A549 (cell line): ENCODE results near the gene ALPK3. TPM values are rescaled to one million over a fixed set of nuclear protein-coding genes. Genes with fewer than 3 reads are reported as not detected.
A peak's percentile ranks its signal among the peaks of the same experiment; 100 is the strongest.

Experiments
- ATAC-seq, 2 experiments: fragments of 200-7000 bp in 1 of 2; fragments of >200 bp in 1 of 2; cut with Nextera tagmentation in 1 of 2; cut with Tn5 transposase in 1 of 2; 3 replicates each; pipeline versions ENCODE4 v1.8.0 to v1.9.1; 2018 to 2020; ENCODE audit warnings: mild to moderate bottlenecking in 1 of 2, moderate library complexity in 1 of 2
- CTCF ChIA-PET: fragments of 300-600 bp; sonication (Branson Sonifier 250); formaldehyde crosslinking; extraction: SDS; loops from one replicate; lab custom pipeline; 2021; ENCODE audit warnings: antibody characterized with exemption, inconsistent platforms; lab: Yijun Ruan, JAX
- POLR2A ChIA-PET: fragments of 350-600 bp; formaldehyde crosslinking; extraction: SDS; loops from one replicate; lab custom pipeline; 2021; ENCODE audit warnings: antibody characterized with exemption, inconsistent platforms; lab: Yijun Ruan, JAX
- DNase-seq, 2 experiments: peaks; one replicate each; pipeline versions ENCODE4 v3.0.0 to v3.0.0-alpha.2; 2011 to 2016; ENCODE audit warnings: low read depth in 1 of 2, low spot score in 1 of 2
- FAIRE-seq: peaks from 2 replicates; lab custom pipeline; 2011; peaks lifted over from hg19 to GRCh38; lab: Jason Lieb, UNC
- H3K27ac ChIP-seq, 2 experiments: fragments of >200 bp; sonication (Bioruptor Twin); formaldehyde crosslinking; 3 replicates each; pipeline ENCODE4 v1.5.1; 2016 to 2017
- H3K4me1 ChIP-seq: fragments of >200 bp; sonication (Bioruptor Twin); formaldehyde crosslinking; 3 replicates; pipeline ENCODE4 v1.6.1; 2016
- H3K4me2 ChIP-seq: fragments of >200 bp; sonication (Bioruptor Twin); formaldehyde crosslinking; 3 replicates; pipeline ENCODE4 v1.6.1; 2016
- H3K4me3 ChIP-seq: fragments of >200 bp; sonication (Bioruptor Twin); formaldehyde crosslinking; 3 replicates; pipeline ENCODE4 v1.5.1; 2016
- H3K9me3 ChIP-seq: fragments of >200 bp; sonication (Bioruptor Twin); formaldehyde crosslinking; 3 replicates; pipeline ENCODE4 v1.6.1; 2016
- CHD4 ChIP-seq: fragments of 200-600 bp; sonication (generic); IDR thresholded peaks from 2 replicates; pipeline ENCODE4 v1.6.1; 2016; ENCODE audit warnings: antibody characterized with exemption, mild to moderate bottlenecking, borderline replicate concordance
- FOSB ChIP-seq: fragments of 250-450 bp; sonication (Bioruptor Pico); IDR thresholded peaks from 2 replicates; pipeline ENCODE4 v1.5.0; 2020; ENCODE audit warnings: mild to moderate bottlenecking, moderate library complexity
- FOSL2 ChIP-seq, 2 experiments: fragments of 450-650 bp in 1 of 2; fragments of >200 bp in 1 of 2; sonication (Bioruptor Twin) in 1 of 2; formaldehyde crosslinking; IDR thresholded peaks; 2 replicates each; pipeline versions ENCODE4 v1.5.0 to v1.6.1; 2016 to 2020; ENCODE audit warnings: mild to moderate bottlenecking in 1 of 2, moderate library complexity in 1 of 2
- HDAC2 ChIP-seq: fragments of 200-600 bp; sonication (generic); IDR thresholded peaks from 2 replicates; pipeline ENCODE4 v1.6.1; 2016
- HEYL ChIP-seq: fragments of 250-450 bp; sonication (Bioruptor Pico); IDR thresholded peaks from 2 replicates; pipeline ENCODE4 v1.8.0; 2021; ENCODE audit warnings: mild to moderate bottlenecking, moderate library complexity
- HOXA7 ChIP-seq: fragments of 250-450 bp; sonication (Bioruptor Pico); IDR thresholded peaks from 2 replicates; pipeline ENCODE4 v1.5.0; 2020; ENCODE audit warnings: mild to moderate bottlenecking, moderate library complexity
- HOXB5 ChIP-seq: fragments of 250-450 bp; sonication (Bioruptor Pico); IDR thresholded peaks from 2 replicates; pipeline ENCODE4 v1.5.0; 2020; ENCODE audit warnings: mild to moderate bottlenecking, moderate library complexity
- JUN ChIP-seq, 2 experiments: fragments of >200 bp; sonication (Bioruptor Twin); formaldehyde crosslinking; IDR thresholded peaks; 2 replicates in 1 of 2; 3 replicates in 1 of 2; pipeline ENCODE4 v1.6.1; 2016 to 2017
- JUNB ChIP-seq: fragments of >200 bp; sonication (Bioruptor Twin); formaldehyde crosslinking; IDR thresholded peaks from 2 replicates; pipeline ENCODE4 v1.6.1; 2016
- MAFK ChIP-seq: fragments of 450-650 bp; IDR thresholded peaks from 2 replicates; pipeline ENCODE4 v1.6.1; 2014; ENCODE audit not compliant: partially characterized antibody
- MAZ ChIP-seq: fragments of 150-350 bp; IDR thresholded peaks from 2 replicates; pipeline ENCODE4 v1.6.1; 2014; ENCODE audit warnings: antibody characterized with exemption, low read depth, low read length, borderline replicate concordance
- MYC ChIP-seq: IDR thresholded peaks from 2 replicates; pipeline ENCODE4 v1.6.1; 2012; ENCODE audit warnings: mild to moderate bottlenecking, inconsistent platforms, low read length, improper control_type of control experiment, borderline replicate concordance
- NR3C1 ChIP-seq: fragments of >200 bp; sonication (Bioruptor Twin); formaldehyde crosslinking; IDR thresholded peaks from 3 replicates; pipeline ENCODE4 v1.6.1; 2017
- RARB ChIP-seq: fragments of 250-450 bp; sonication (Bioruptor Pico); IDR thresholded peaks from 2 replicates; pipeline ENCODE4 v1.8.0; 2021; ENCODE audit warnings: mild to moderate bottlenecking, moderate library complexity
- RFX5 ChIP-seq: fragments of 450-650 bp; IDR thresholded peaks from 2 replicates; pipeline ENCODE4 v1.7.1; 2014; ENCODE audit warnings: antibody characterized with exemption, mild to moderate bottlenecking, moderate library complexity
- RNF2 ChIP-seq: fragments of 200-600 bp; sonication (generic); IDR thresholded peaks from 2 replicates; pipeline ENCODE4 v1.6.1; 2016; ENCODE audit warnings: low read depth, mild to moderate bottlenecking, antibody characterized with exemption, moderate library complexity, borderline replicate concordance
- SREBF2 ChIP-seq: fragments of 450-650 bp; IDR thresholded peaks from 2 replicates; pipeline ENCODE4 v1.6.1; 2014; ENCODE audit warnings: mild to moderate bottlenecking, moderate library complexity
- TFCP2L1 ChIP-seq: fragments of 250-450 bp; sonication (Bioruptor Pico); IDR thresholded peaks from 2 replicates; pipeline ENCODE4 v1.5.0; 2021; ENCODE audit warnings: mild to moderate bottlenecking
- USF2 ChIP-seq: fragments of 450-650 bp; IDR thresholded peaks from 2 replicates; pipeline ENCODE4 v1.6.1; 2014; ENCODE audit warnings: antibody characterized with exemption
- ZC3H11A ChIP-seq: fragments of 450-650 bp; IDR thresholded peaks from 2 replicates; pipeline ENCODE4 v1.6.1; 2014; ENCODE audit warnings: antibody characterized with exemption, mild to moderate bottlenecking
- ZNF302 ChIP-seq: fragments of 250-450 bp; sonication (Bioruptor Pico); IDR thresholded peaks from 2 replicates; pipeline ENCODE4 v1.9.0; 2021; ENCODE audit warnings: inconsistent platforms, mild to moderate bottlenecking, moderate library complexity
- WGBS: methylation state at CpG from one replicate; pipeline ENCODE4 v1.1.6; 2017; ENCODE audit errors: missing lambda C conversion rate; 5-methylcytosine and 5-hydroxymethylcytosine counted together
- polyA plus RNA-seq, 4 experiments: library from polyadenylated mRNA; depleted of rRNA in 3 of 4; stranded (reverse); fragments of >200 nt; fragmentation: RNase III in 1 of 4; extraction: RNeasy Plus Mini Kit Qiagen cat#74134 plus additional on column Dnase treatment in 1 of 4; gene quantifications; 2 replicates in 3 of 4; 3 replicates in 1 of 4; pipeline ENCODE4 v1.2.3, GENCODE V29; 2011 to 2017
- TF ChIP-seq, protein P1 (sequence below): fragments of 150-350 bp; IDR thresholded peaks from 2 replicates; pipeline ENCODE4 v1.6.1; 2014; ENCODE audit warnings: low read depth, mild to moderate bottlenecking, low read length
- TF ChIP-seq, protein P2 (sequence below): IDR thresholded peaks from 2 replicates; pipeline ENCODE4 v1.6.1; 2012
- TF ChIP-seq, protein P3 (sequence below): IDR thresholded peaks from 2 replicates; pipeline ENCODE4 v1.6.1; 2012; ENCODE audit warnings: low read depth, borderline replicate concordance
- TF ChIP-seq, protein P4 (sequence below): fragments of >200 bp; sonication (Bioruptor Twin); formaldehyde crosslinking; IDR thresholded peaks from 2 replicates; pipeline ENCODE4 v1.6.1; 2016

The ALPK3 gene
- polyA plus RNA-seq, 2 of the 4 experiments (the other 2 are of a cell fraction): 0.26 to 0.30 TPM

GRCh38 chr15:84835661-84836337 is 18.6 kb downstream of the ALPK3 start:
- H3K4me3 ChIP-seq: no peak overlapping the region
- CTCF ChIA-PET: interaction anchor here (0.7 to 3.2 kb wide), 8 partner anchors 8 to 208 kb away, joined by 3 to 13 read pairs (median 4); no protein-coding TSS in a partner anchor
- DNase-seq: no peak
- H3K9me3 ChIP-seq: no peaks in the 10 kb centered on the region
- TF ChIP-seq HOXA7 (CRISPR knock-in tag): no peak
- TF ChIP-seq, all 56 proteins: peak for 0
- no peak for FAIRE-seq
- Histone ChIP-seq H3K27ac (no peak overlapping the region), H3K4me1 (peaks cover 22% of the 10 kb centered on the region), H3K4me2 (no peak overlapping the region)
- no peak for ATAC-seq
- WGBS: 74% methylated on average over 5 of the region's 5 CpGs
- POLR2A ChIA-PET: no interaction called here

DNA sequence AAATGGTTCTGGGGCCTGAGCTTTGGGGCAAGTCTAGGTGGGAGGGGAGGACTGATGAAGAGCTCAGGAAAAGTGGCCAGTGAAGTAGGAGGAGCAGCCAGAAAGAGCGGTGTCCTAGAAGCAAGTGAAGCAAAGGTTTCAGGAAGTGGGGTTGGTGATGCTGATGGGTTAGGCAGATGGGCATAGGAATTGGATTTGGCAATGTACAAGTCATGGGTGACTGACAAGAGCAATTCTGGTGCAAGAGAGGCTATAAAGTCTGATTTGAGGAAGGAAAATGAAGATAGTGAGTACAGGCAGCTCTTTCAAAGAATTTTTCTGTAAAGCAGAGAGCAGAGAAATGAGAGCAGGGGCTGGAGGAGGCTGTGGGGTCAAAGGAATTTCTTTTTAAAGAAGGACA is 19.7 kb downstream of the ALPK3 start:
- DNase-seq: no peak
- 92% methylated on average over 1 of the region's 1 CpG for WGBS
- Histone ChIP-seq H3K4me3 (no peak overlapping the region), H3K27ac (no peak overlapping the region), H3K4me2 (no peak overlapping the region), H3K4me1 (peaks cover 26% of the 10 kb centered on the region)
- CTCF ChIA-PET: interaction anchor here (0.7 to 3.2 kb wide), 10 partner anchors 8 to 249 kb away, joined by 3 to 13 read pairs (median 4); no protein-coding TSS in a partner anchor
- FAIRE-seq: no peak
- no peak for ATAC-seq
- POLR2A ChIA-PET: no interaction called here
- TF ChIP-seq JUNB (no peak), HDAC2 (no peak), RFX5 (no peak), HEYL (no peak), FOSB (no peak), MAFK (no peak), HOXA7 (CRISPR knock-in tag) (no peak), RARB (CRISPR knock-in tag) (no peak), RNF2 (no peak), ZC3H11A (no peak)
- TF ChIP-seq, protein P1, sequence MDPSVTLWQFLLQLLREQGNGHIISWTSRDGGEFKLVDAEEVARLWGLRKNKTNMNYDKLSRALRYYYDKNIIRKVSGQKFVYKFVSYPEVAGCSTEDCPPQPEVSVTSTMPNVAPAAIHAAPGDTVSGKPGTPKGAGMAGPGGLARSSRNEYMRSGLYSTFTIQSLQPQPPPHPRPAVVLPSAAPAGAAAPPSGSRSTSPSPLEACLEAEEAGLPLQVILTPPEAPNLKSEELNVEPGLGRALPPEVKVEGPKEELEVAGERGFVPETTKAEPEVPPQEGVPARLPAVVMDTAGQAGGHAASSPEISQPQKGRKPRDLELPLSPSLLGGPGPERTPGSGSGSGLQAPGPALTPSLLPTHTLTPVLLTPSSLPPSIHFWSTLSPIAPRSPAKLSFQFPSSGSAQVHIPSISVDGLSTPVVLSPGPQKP: no peak
- TF ChIP-seq, protein P2, sequence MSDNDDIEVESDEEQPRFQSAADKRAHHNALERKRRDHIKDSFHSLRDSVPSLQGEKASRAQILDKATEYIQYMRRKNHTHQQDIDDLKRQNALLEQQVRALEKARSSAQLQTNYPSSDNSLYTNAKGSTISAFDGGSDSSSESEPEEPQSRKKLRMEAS: no peak
- TF ChIP-seq, all 56 proteins: peak for 0
- no peaks in the 10 kb centered on the region for H3K9me3 ChIP-seq

DNA sequence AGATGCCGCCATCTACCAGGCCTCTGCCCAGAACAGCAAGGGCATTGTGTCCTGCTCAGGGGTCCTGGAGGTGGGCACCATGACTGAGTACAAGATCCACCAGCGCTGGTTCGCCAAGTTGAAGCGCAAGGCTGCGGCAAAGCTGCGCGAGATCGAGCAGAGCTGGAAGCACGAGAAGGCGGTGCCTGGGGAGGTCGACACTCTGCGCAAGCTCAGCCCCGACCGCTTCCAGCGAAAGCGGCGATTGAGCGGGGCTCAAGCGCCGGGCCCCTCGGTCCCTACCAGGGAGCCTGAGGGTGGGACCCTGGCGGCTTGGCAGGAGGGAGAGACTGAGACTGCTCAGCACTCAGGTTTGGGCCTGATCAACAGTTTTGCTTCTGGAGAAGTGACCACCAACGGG is 22.6 kb downstream of the ALPK3 start:
- Histone ChIP-seq H3K4me1 (peaks cover 13% of the 10 kb centered on the region), H3K9me3 (no peaks in the 10 kb centered on the region), H3K4me2 (no peak overlapping the region), H3K27ac (peak overlapping the region in 1 of 2 experiments; percentile 77; a peak in 3 of 6 replicates), H3K4me3 (no peak overlapping the region)
- FAIRE-seq: no peak
- DNase-seq: no peak
- POLR2A ChIA-PET: no interaction called here
- no peak for ATAC-seq
- CTCF ChIA-PET: interaction anchor here (0.6 to 3.8 kb wide), 7 partner anchors 10 to 88 kb away, joined by 3 to 18 read pairs (median 4); no protein-coding TSS in a partner anchor
- TF ChIP-seq, protein P3, sequence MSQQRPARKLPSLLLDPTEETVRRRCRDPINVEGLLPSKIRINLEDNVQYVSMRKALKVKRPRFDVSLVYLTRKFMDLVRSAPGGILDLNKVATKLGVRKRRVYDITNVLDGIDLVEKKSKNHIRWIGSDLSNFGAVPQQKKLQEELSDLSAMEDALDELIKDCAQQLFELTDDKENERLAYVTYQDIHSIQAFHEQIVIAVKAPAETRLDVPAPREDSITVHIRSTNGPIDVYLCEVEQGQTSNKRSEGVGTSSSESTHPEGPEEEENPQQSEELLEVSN: no peak
- no peak for TF ChIP-seq HDAC2
- no peak for TF ChIP-seq MAZ
- TF ChIP-seq RARB (CRISPR knock-in tag): no peak
- no peak for TF ChIP-seq USF2
- TF ChIP-seq TFCP2L1 (CRISPR knock-in tag): no peak
- no peak for TF ChIP-seq ZNF302
- TF ChIP-seq, protein P4, sequence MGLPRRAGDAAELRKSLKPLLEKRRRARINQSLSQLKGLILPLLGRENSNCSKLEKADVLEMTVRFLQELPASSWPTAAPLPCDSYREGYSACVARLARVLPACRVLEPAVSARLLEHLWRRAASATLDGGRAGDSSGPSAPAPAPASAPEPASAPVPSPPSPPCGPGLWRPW: no peak
- no peak for TF ChIP-seq JUN (IDR thresholded peaks at IDR 0.05)
- TF ChIP-seq CHD4: no peak
- TF ChIP-seq NR3C1: no peak
- TF ChIP-seq SREBF2: no peak
- no peak for TF ChIP-seq HOXB5
- TF ChIP-seq MAFK: no peak
- no peak for TF ChIP-seq MYC
- no peak for TF ChIP-seq FOSL2 (IDR thresholded peaks at IDR 0.05)
- TF ChIP-seq FOSL2 (CRISPR knock-in tag; IDR thresholded peaks at IDR 0.05): no peak
- WGBS: 93% methylated on average over 23 of the region's 23 CpGs
